Ureter (tissue), 1 donor: Measurements from ENCODE around the gene GHRL. TPM values are rescaled to one million over a fixed set of nuclear protein-coding genes. Genes with fewer than 3 reads are reported as not detected.

Experiments used
- DNase-seq: peaks from one replicate; pipeline ENCODE4 v3.0.0-alpha.2; 2020; ENCODE audit warnings: low spot score
- total RNA-seq: library from RNA; stranded (reverse); gene quantifications from one replicate; pipeline ENCODE4 v1.2.4, GENCODE V29; 2023
- donor health status: DM: yes; HTN: yes; CAD: no.

Gene GHRL
- total RNA-seq, 1 donor from 2014 or later = 0.81 TPM

GRCh38 chr3:10245081-10245712 lies 47.5 kb downstream of the GHRL start:
- DNase-seq = no peak

GRCh38 chr3:10244009-10244408 lies 48.7 kb downstream of the GHRL start:
- DNase-seq = no peak

- no peak for DNase-seq
Observed at GRCh38 chr3:10242182-10243065, 50.3 kb downstream of the GHRL start.

GRCh38 chr3:10240799-10241198 lies 51.9 kb downstream of the GHRL start:
- DNase-seq = no peak

- DNase-seq = no peak
Observed at GRCh38 chr3:10238345-10239183, 54.2 kb downstream of the GHRL start.

Other genes with a start within 250 kb of the GHRL start
- not detected for gene FANCD2OS, start 184.7 kb downstream of the GHRL start, total RNA-seq
- gene BRK1, start 177.3 kb downstream of the GHRL start, total RNA-seq = 158 TPM
- 55.3 TPM for gene VHL, start 151.2 kb downstream of the GHRL start, total RNA-seq
- gene IRAK2, start 128.0 kb downstream of the GHRL start, total RNA-seq = 20.3 TPM
- 37.8 TPM for gene TATDN2, start 44.5 kb downstream of the GHRL start, total RNA-seq
- 82.9 TPM for gene SEC13, start 28.2 kb upstream of the GHRL start, total RNA-seq
- not detected for gene ATP2B2, start 212.6 kb upstream of the GHRL start, total RNA-seq